ENCODE measurements around the gene PACS1. TPM values are rescaled to one million over a fixed set of nuclear protein-coding genes. Genes with fewer than 3 reads are reported as not detected.

The PACS1 gene
- total RNA-seq, 1 donor from 2014 or later, result 138 TPM

DNA sequence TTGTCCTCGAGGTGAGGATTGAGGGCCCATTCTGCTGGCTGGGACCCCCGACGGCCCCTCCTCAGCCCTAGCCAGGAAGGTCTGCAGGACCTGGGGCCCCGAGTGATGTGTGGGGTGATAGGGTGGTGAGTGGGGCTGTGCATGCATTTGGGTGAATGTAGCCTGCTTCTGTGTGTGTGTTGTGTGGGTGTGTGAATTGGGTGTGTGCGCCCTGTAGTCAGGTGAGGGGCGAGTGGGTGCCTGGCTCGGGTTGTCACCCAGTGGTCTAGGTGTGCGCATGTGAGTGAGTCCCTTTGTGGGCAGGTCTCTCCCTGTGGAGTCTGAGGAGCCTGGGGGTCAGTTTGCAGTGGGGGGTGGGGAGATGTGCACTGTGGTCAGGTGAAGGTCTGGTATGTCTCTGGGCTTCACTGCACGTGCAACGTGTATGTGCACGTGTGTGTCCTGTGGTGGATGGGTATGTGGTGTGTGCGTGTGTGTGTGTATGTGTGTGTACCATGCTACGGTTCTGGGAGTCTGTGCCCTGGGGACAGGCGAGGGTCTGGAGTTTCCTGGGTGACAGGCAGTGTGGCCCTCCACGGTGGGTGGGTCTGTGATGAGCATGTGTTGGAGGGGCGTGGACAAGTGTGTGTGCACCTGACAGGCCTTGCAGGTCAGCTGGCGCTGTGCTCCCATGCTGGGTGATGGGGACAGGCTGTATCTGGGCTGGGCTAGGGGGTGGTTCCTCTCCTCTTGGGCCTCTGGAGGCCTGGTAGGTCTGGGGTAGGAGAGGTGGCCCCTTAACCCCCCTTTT lies 222.7 kb downstream of the PACS1 start:
- TF ChIP-seq, protein P1, sequence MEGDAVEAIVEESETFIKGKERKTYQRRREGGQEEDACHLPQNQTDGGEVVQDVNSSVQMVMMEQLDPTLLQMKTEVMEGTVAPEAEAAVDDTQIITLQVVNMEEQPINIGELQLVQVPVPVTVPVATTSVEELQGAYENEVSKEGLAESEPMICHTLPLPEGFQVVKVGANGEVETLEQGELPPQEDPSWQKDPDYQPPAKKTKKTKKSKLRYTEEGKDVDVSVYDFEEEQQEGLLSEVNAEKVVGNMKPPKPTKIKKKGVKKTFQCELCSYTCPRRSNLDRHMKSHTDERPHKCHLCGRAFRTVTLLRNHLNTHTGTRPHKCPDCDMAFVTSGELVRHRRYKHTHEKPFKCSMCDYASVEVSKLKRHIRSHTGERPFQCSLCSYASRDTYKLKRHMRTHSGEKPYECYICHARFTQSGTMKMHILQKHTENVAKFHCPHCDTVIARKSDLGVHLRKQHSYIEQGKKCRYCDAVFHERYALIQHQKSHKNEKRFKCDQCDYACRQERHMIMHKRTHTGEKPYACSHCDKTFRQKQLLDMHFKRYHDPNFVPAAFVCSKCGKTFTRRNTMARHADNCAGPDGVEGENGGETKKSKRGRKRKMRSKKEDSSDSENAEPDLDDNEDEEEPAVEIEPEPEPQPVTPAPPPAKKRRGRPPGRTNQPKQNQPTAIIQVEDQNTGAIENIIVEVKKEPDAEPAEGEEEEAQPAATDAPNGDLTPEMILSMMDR (IDR thresholded peaks at IDR 0.05), result no peak
- no peak for DNase-seq (ENCODE audit: low spot score in 2 of 2)
- Histone ChIP-seq H3K27ac (no peak overlapping the region), H3K4me1 (peaks cover 8 to 16% of the 10 kb centered on the region in 2 donors), H3K9me3 (no peaks in the 10 kb centered on the region), H3K36me3 (no peaks in the 10 kb centered on the region), H3K27me3 (peaks cover 8% of the 10 kb centered on the region), H3K4me3 (no peak overlapping the region)
- intact Hi-C loops (cut with DNase I), result no loop called here

DNA sequence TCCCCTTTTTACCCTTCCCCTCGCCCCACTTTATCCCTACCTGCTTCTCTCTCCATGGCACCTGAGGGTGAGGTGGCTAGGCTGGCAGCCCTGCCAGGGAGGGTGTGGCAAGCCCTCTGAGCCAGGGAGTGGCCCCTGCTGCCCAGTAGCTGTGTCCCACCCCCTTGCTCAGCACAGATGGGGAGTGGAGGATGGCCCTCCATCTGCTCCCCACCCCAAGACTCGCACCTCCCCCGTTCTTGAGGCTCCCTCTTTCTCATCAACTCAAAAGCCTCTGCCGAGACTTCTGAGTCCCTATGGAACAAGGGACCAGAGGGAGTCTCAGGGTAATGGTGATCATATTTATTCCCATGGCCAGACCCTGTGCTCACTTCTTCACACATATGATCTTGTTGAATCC lies 223.3 kb downstream of the PACS1 start:
- Histone ChIP-seq H3K4me3 (no peak overlapping the region), H3K36me3 (no peaks in the 10 kb centered on the region), H3K4me1 (peaks cover 3 to 10% of the 10 kb centered on the region in 2 donors), H3K27me3 (peaks cover 8% of the 10 kb centered on the region), H3K9me3 (no peaks in the 10 kb centered on the region), H3K27ac (no peak overlapping the region)
- no peak for DNase-seq (ENCODE audit: low spot score in 2 of 2)
- TF ChIP-seq, protein P1 (IDR thresholded peaks at IDR 0.05), result no peak
- intact Hi-C loops (cut with DNase I), result no loop called here

DNA sequence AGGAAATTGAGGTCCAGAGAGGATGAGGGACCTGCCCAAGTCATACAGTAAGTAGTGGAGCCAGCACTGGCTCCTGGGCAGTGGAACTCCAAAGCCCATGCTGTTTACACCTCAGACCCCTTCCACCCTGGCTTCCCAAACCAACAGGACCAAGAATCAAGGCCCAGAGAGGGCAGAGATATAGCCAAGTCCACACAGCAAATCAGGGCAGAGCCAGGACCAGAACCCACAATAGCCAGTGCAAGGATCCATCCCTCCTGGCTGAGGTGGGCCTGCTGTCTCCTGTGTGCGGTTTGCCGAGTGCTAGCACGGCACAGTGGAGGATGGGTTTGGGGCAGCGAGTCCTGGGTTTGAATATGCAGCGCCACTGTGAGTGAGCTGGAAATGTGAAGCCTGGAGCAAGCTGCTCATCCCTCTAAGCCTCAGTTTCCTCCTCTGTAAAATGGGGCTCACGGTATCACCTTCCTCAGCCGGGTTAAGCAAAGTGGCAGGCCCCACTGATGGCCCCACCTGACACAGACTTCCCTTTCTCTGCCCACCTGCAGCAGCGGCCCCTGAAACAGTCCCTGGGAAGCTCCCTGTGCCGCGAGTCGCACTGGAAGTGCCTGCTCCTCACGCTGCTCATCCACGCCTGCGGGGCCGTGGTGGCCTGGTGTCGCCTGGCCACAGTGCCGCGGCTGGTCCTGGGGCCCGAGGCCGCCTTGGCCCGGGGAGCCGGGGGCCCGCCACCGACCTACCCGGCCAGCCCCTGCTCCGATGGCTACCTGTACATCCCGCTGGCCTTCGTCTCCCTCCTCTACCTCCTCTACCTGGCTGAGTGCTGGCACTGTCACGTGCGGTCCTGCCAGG lies 223.9 kb downstream of the PACS1 start:
- no peaks in the 10 kb centered on the region for H3K36me3 ChIP-seq
- H3K4me3 ChIP-seq, result no peak overlapping the region
- TF ChIP-seq, protein P1 (IDR thresholded peaks at IDR 0.05), result no peak
- no peak overlapping the region for H3K27ac ChIP-seq
- intact Hi-C loops (cut with DNase I), result no loop called here
- peaks cover 8% of the 10 kb centered on the region for H3K27me3 ChIP-seq
- DNase-seq (ENCODE audit: low spot score in 2 of 2), result no peak
- H3K9me3 ChIP-seq, result no peaks in the 10 kb centered on the region
- H3K4me1 ChIP-seq, result peaks cover 3 to 9% of the 10 kb centered on the region in 2 donors

Other genes starting within 250 kb of the PACS1 start
- gene SNX32, start 236.3 kb upstream of the PACS1 start, total RNA-seq, result not detected
- gene CFL1, start 212.1 kb upstream of the PACS1 start, total RNA-seq, result 974 TPM
- 45.0 TPM for gene MUS81, start 209.8 kb upstream of the PACS1 start, total RNA-seq
- 92.8 TPM for gene EFEMP2, start 197.5 kb upstream of the PACS1 start, total RNA-seq
- gene CTSW, start 190.4 kb upstream of the PACS1 start, total RNA-seq, result not detected
- gene FIBP, start 181.8 kb upstream of the PACS1 start, total RNA-seq, result 57.2 TPM
- 184 TPM for gene CCDC85B, start 179.6 kb upstream of the PACS1 start, total RNA-seq
- gene FOSL1, start 169.9 kb upstream of the PACS1 start, total RNA-seq, result 123 TPM
- gene C11orf68, start 151.2 kb upstream of the PACS1 start, total RNA-seq, result 25.3 TPM
- 135 TPM for gene DRAP1, start 150.8 kb upstream of the PACS1 start, total RNA-seq
- not detected for gene TSGA10IP, start 124.8 kb upstream of the PACS1 start, total RNA-seq
- 28.4 TPM for gene SART1, start 108.5 kb upstream of the PACS1 start, total RNA-seq
- 15.6 TPM for gene EIF1AD, start 68.1 kb upstream of the PACS1 start, total RNA-seq
- gene BANF1, start 67.8 kb upstream of the PACS1 start, total RNA-seq, result 11.7 TPM
- gene CST6, start 58.3 kb upstream of the PACS1 start, total RNA-seq, result 4.4 TPM
- not detected for gene CATSPER1, start 43.8 kb upstream of the PACS1 start, total RNA-seq
- gene GAL3ST3, start 21.1 kb upstream of the PACS1 start, total RNA-seq, result not detected
- gene SF3B2, start 17.9 kb upstream of the PACS1 start, total RNA-seq, result 128 TPM
- gene KLC2, start 187.4 kb downstream of the PACS1 start, total RNA-seq, result 29.9 TPM
- 171 TPM for gene RAB1B, start 198.4 kb downstream of the PACS1 start, total RNA-seq
- gene CNIH2, start 207.9 kb downstream of the PACS1 start, total RNA-seq, result not detected
- gene YIF1A, start 218.9 kb downstream of the PACS1 start, total RNA-seq, result 161 TPM
- 3.6 TPM for gene TMEM151A, start 221.6 kb downstream of the PACS1 start, total RNA-seq
- gene CD248, start 246.8 kb downstream of the PACS1 start, total RNA-seq, result 193 TPM